RWPE1 (cell line): Measurements from ENCODE around the gene MRPS35.

Experiments used
- CTCF ChIA-PET: fragments of 350-600 bp; sonication (Branson Sonifier 250); formaldehyde crosslinking; extraction: SDS; loops from one replicate; lab custom pipeline; 2021; lab: Yijun Ruan, JAX
- POLR2A ChIA-PET: fragments of 400-600 bp; formaldehyde crosslinking; extraction: SDS; loops from one replicate; lab custom pipeline; 2020; ENCODE audit warnings: antibody characterized with exemption; ENCODE audit not compliant: low non-redundant PET; lab: Yijun Ruan, JAX
- DNase-seq: peaks from one replicate; pipeline ENCODE4 v3.0.0; 2012; ENCODE audit warnings: low spot score
- H3K27ac ChIP-seq: fragments of 450-650 bp; 2 replicates; pipeline ENCODE4 v1.5.1; 2017
- TF ChIP-seq, protein P1 (sequence below): fragments of 450-650 bp; conservative IDR thresholded peaks from 2 replicates; pipeline ENCODE4 v1.5.1; 2017; ENCODE audit warnings: low read depth, mild to moderate bottlenecking

MRPS35 gene

DNA sequence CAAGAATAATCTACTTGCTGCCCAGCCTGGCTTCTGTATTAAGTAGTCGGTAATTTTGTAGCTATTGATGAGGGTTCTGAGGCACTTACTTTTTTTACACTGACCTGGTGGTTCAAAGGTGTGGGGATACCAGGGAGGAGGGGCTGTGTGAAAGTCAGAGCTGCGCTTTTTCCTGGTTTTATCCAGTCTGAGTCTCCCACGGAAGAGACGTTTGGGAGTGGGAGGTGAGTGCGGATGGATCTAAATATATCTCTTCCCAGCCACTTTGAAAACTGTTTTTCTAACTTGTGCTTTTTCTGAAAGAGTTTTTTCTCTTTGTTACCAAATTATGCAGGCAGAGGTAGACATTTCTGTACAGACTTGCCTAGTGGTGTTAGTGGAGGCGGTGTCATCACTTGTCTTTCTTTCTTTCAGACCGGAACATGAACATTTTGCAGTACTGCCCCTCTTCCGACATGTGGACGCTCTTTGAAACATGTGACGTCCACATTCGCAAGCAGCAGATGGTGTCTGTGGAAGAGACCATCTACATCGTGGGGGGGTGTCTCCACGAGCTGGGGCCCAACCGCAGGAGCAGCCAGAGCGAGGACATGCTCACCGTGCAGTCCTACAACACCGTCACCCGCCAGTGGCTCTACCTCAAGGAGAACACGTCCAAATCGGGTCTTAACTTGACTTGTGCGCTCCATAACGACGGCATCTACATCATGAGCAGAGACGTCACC lies 86.8 kb downstream of the MRPS35 start:
- no peak for DNase-seq
- POLR2A ChIA-PET: no interaction called here
- TF ChIP-seq, protein P1, sequence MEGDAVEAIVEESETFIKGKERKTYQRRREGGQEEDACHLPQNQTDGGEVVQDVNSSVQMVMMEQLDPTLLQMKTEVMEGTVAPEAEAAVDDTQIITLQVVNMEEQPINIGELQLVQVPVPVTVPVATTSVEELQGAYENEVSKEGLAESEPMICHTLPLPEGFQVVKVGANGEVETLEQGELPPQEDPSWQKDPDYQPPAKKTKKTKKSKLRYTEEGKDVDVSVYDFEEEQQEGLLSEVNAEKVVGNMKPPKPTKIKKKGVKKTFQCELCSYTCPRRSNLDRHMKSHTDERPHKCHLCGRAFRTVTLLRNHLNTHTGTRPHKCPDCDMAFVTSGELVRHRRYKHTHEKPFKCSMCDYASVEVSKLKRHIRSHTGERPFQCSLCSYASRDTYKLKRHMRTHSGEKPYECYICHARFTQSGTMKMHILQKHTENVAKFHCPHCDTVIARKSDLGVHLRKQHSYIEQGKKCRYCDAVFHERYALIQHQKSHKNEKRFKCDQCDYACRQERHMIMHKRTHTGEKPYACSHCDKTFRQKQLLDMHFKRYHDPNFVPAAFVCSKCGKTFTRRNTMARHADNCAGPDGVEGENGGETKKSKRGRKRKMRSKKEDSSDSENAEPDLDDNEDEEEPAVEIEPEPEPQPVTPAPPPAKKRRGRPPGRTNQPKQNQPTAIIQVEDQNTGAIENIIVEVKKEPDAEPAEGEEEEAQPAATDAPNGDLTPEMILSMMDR: no peak
- CTCF ChIA-PET: interaction anchor here (0.6 kb wide), 1 partner anchor 51 kb away, joined by 7 read pairs; no protein-coding TSS in a partner anchor
- H3K27ac ChIP-seq: no peak overlapping the region

- DNase-seq: no peak
- CTCF ChIA-PET: interaction anchor here (0.7 kb wide), 1 partner anchor 12 kb away, joined by 6 read pairs; no protein-coding TSS in a partner anchor
These were observed 90.2 kb downstream of the MRPS35 start for GRCh38 chr12:27800819-27801218.

DNA sequence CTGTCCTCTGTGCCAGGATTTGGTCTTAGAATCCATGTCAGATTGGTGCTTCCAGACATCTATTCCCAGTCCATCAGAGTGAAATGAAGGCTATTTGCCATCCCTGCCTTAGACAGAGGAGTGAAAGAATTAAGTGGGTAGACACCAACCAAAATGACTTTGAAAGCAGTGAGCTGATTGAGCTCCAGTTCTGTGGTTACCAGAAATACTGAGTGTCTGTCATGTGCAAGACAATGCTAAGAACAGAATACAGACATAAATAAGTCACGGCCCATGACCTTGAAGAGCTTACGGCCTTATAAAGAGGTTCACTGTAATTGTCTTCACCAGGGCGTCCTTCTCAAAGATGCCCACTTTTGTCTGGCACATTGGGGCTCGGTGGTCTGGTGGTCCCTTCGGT lies 91.0 kb downstream of the MRPS35 start:
- TF ChIP-seq, protein P1: no peak
- ChIA-PET POLR2A (no interaction called here), CTCF (interaction anchor here (0.7 kb wide), 1 partner anchor 12 kb away, joined by 6 read pairs; no protein-coding TSS in a partner anchor)
- no peak overlapping the region for H3K27ac ChIP-seq
- DNase-seq: no peak

More at GRCh38 chr12:27800819-27801218, 90.2 kb downstream of the MRPS35 start:
- TF ChIP-seq, protein P1: no peak
- POLR2A ChIA-PET: no interaction called here
- no peak overlapping the region for H3K27ac ChIP-seq

DNA sequence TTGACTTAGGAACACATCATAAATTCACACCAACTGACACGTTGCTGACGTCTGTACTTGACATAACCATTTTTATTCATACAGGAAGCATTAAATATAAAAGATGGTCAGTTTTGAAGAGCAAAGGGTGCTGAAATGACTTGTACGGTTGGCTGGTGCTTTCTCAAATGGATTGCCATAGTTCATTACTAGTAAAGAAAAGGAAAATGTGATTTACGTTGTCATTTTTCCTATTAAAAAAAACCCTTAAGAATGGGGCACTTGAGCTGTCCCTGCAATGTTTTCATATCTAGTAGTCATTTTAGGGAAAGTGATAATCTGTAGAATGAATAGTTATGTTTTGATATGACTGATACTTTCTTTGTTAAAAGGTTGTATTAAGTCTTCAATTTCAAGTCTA lies 91.9 kb downstream of the MRPS35 start:
- DNase-seq: no peak
- H3K27ac ChIP-seq: no peak overlapping the region
- ChIA-PET CTCF (interaction anchor here (0.7 kb wide), 1 partner anchor 19 kb away, joined by 5 read pairs; no protein-coding TSS in a partner anchor), POLR2A (no interaction called here)
- TF ChIP-seq, protein P1: no peak

GRCh38 chr12:27802936-27803335 lies 92.3 kb downstream of the MRPS35 start:
- ChIA-PET CTCF (interaction anchor here (0.7 kb wide), 1 partner anchor 18 kb away, joined by 5 read pairs; no protein-coding TSS in a partner anchor), POLR2A (no interaction called here)
- TF ChIP-seq, protein P1: no peak
- no peak overlapping the region for H3K27ac ChIP-seq
- DNase-seq: no peak

DNA sequence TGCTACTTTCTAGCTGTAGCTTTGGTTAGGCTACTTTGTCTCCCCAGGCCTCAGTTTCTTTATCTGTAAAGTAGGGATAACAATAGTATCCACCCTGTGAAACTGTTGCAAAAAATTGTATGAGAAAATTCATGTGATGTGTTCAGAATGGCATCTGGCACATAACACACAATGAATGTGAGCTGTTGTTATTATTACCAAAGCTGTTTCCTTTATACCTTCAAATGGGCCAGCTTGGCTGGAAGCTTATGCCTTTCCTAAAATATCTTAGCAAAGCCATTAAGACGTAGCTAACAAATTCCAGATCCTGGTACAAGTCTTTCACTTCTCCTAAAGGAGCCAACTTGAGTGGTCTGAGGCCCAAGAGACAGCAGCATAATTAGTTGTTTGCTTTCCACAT lies 94.6 kb downstream of the MRPS35 start:
- no peak for DNase-seq
- H3K27ac ChIP-seq: no peak overlapping the region
- POLR2A ChIA-PET: no interaction called here
- TF ChIP-seq, protein P1: no peak
- CTCF ChIA-PET: interaction anchor here (0.6 kb wide), 1 partner anchor 99 kb away, joined by 3 read pairs; no protein-coding TSS in a partner anchor
